CD8-positive, alpha-beta memory T cell (primary cell): ENCODE data around the gene LRFN3. TPM values are rescaled to one million over a fixed set of nuclear protein-coding genes. Genes with fewer than 3 reads are reported as not detected.
"Not testable (repeated sequence)": the region's sequence is repeated elsewhere in the genome, so short reads cannot be mapped to it uniquely, and the experiment has no call there.

ENCODE experiments used
- CTCF ChIA-PET: fragments of 350-600 bp; sonication (Branson Sonifier 250); formaldehyde crosslinking; loops from one replicate; lab custom pipeline; 2021; ENCODE audit warnings: antibody characterized with exemption; lab: Charles Lee
- POLR2A ChIA-PET: fragments of 350-600 bp; sonication (Branson Sonifier 250); formaldehyde crosslinking; loops from one replicate; lab custom pipeline; 2021; ENCODE audit warnings: antibody characterized with exemption; lab: Charles Lee
- DNase-seq, 5 donors: peaks; one replicate each; pipeline versions ENCODE4 v3.0.0 to v3.0.0-alpha.2; 2020 to 2022; ENCODE audit warnings: mixed read lengths in 1 of 5
- H3K27ac ChIP-seq: one replicate; pipeline ENCODE4 v1.7.0; 2013; ENCODE audit warnings: low read depth, mild to moderate bottlenecking, low read length, moderate library complexity
- H3K27me3 ChIP-seq: 2 replicates; pipeline ENCODE4 v1.7.0; 2013; ENCODE audit warnings: low read length, mild to moderate bottlenecking; ENCODE audit not compliant: insufficient read depth, poor library complexity, severe bottlenecking
- H3K36me3 ChIP-seq: 2 replicates; pipeline ENCODE4 v1.7.0; 2013; ENCODE audit warnings: mild to moderate bottlenecking, low read length, moderate library complexity; ENCODE audit not compliant: insufficient read depth
- H3K4me1 ChIP-seq: 2 replicates; pipeline ENCODE4 v1.7.0; 2013; ENCODE audit warnings: mild to moderate bottlenecking, low read length, moderate library complexity; ENCODE audit not compliant: insufficient read depth
- H3K4me3 ChIP-seq: 2 replicates; pipeline ENCODE4 v1.7.0; 2013; ENCODE audit warnings: mild to moderate bottlenecking, low read length
- H3K9me3 ChIP-seq: 2 replicates; pipeline ENCODE4 v1.7.0; 2013; ENCODE audit warnings: mild to moderate bottlenecking, low read length
- H3K27ac Mint-ChIP-seq, 8 donors: one replicate each; pipeline ENCODE4 v1.8.0; 2020 to 2021; ENCODE audit warnings: mixed read lengths in 8 of 8, mild to moderate bottlenecking in 6 of 8, inconsistent platforms in 3 of 8, moderate library complexity in 3 of 8
- H3K27me3 Mint-ChIP-seq, 2 donors: one replicate each; pipeline ENCODE4 v1.8.0; 2020 to 2021; ENCODE audit warnings: mixed read lengths in 2 of 2, mild to moderate bottlenecking in 1 of 2, moderate library complexity in 1 of 2
- H3K36me3 Mint-ChIP-seq, 3 donors: one replicate each; pipeline ENCODE4 v1.8.0; 2020 to 2021; ENCODE audit warnings: mixed read lengths in 3 of 3, inconsistent platforms in 1 of 3, mild to moderate bottlenecking in 1 of 3
- H3K4me1 Mint-ChIP-seq, 3 donors: one replicate each; pipeline ENCODE4 v1.8.0; 2020 to 2021; ENCODE audit warnings: mixed read lengths in 3 of 3, inconsistent platforms in 1 of 3, mild to moderate bottlenecking in 1 of 3
- H3K4me3 Mint-ChIP-seq, 7 donors: one replicate each; pipeline ENCODE4 v1.8.0; 2020 to 2021; ENCODE audit warnings: mixed read lengths in 7 of 7, mild to moderate bottlenecking in 6 of 7, moderate library complexity in 4 of 7, inconsistent platforms in 2 of 7
- H3K9me3 Mint-ChIP-seq, 5 donors: one replicate each; pipeline ENCODE4 v1.8.0; 2020 to 2022; ENCODE audit warnings: mixed read lengths in 5 of 5, mild to moderate bottlenecking in 3 of 5, moderate library complexity in 2 of 5, inconsistent platforms in 1 of 5
- polyA plus RNA-seq: library from polyadenylated mRNA; unstranded; fragments of 300-500 nt; fragmentation: Illumina TruSeq; gene quantifications from one replicate; pipeline ENCODE4 v1.2.3, GENCODE V29; 2021
- total RNA-seq, 2 experiments: library from RNA; stranded (reverse); gene quantifications; one replicate each; pipeline ENCODE4 v1.2.3, GENCODE V29; 2021

The LRFN3 gene
- total and polyA plus RNA-seq, 3 experiments from 2014 or later: 3.0 to 12.5 (median 12.4) TPM

GRCh38 chr19:35955881-35956634, 19.9 kb downstream of the LRFN3 start:
- ChIA-PET POLR2A (interaction anchor here (0.6 kb wide), 2 partner anchors 44 to 53 kb away, joined by 3 read pairs; partner anchors contain the start of gene SYNE4), CTCF (interaction anchor here (1.4 kb wide), 1 partner anchor 263 kb away, joined by 3 read pairs; no protein-coding TSS in a partner anchor)
- peaks cover 70% of the 10 kb centered on the region for H3K4me1 ChIP-seq
- DNase-seq: no peak
- H3K27me3 Mint-ChIP-seq: peaks cover 0 to 2% of the 10 kb centered on the region in 2 donors
- peak overlapping the region; percentile 29 to 83 (median 63) for H3K27ac Mint-ChIP-seq
- no peaks in the 10 kb centered on the region for H3K36me3 Mint-ChIP-seq
- H3K4me3 ChIP-seq: no peak overlapping the region
- no peaks in the 10 kb centered on the region for H3K36me3 ChIP-seq
- peaks cover 48 to 77% (median 58%) of the 10 kb centered on the region in 3 donors for H3K4me1 Mint-ChIP-seq
- no peak overlapping the region for H3K27ac ChIP-seq
- H3K9me3 Mint-ChIP-seq: no peaks in the 10 kb centered on the region
- H3K4me3 Mint-ChIP-seq: peak overlapping the region in 4 of 7 donors; percentile 12 to 47 (median 28)
- H3K27me3 ChIP-seq: no peaks in the 10 kb centered on the region
- H3K9me3 ChIP-seq: no peaks in the 10 kb centered on the region

- peaks cover 64% of the 10 kb centered on the region for H3K4me1 ChIP-seq
- Mint-ChIP-seq H3K4me3 (peak overlapping the region in 2 of 7 donors; percentile 23 to 32), H3K27ac (peak overlapping the region in 7 of 8 donors; percentile 31 to 88 (median 86)), H3K4me1 (peaks cover 41 to 71% (median 50%) of the 10 kb centered on the region in 3 donors)
- H3K9me3 Mint-ChIP-seq, H3K36me3 ChIP-seq, DNase-seq, H3K4me3 ChIP-seq, H3K36me3 Mint-ChIP-seq, H3K27me3 ChIP-seq, H3K9me3 ChIP-seq, H3K27ac ChIP-seq, H3K27me3 Mint-ChIP-seq: not testable (repeated sequence)
- POLR2A ChIA-PET: interaction anchor here (1.5 kb wide), 1 partner anchor 26 kb away, joined by 3 read pairs; no protein-coding TSS in a partner anchor
- CTCF ChIA-PET: interaction anchor here (1.4 to 1.9 kb wide), 3 partner anchors 11 to 265 kb away, joined by 3 to 11 read pairs (median 5); no protein-coding TSS in a partner anchor
Observed at GRCh38 chr19:35957411-35957810, 21.2 kb downstream of the LRFN3 start.

DNA sequence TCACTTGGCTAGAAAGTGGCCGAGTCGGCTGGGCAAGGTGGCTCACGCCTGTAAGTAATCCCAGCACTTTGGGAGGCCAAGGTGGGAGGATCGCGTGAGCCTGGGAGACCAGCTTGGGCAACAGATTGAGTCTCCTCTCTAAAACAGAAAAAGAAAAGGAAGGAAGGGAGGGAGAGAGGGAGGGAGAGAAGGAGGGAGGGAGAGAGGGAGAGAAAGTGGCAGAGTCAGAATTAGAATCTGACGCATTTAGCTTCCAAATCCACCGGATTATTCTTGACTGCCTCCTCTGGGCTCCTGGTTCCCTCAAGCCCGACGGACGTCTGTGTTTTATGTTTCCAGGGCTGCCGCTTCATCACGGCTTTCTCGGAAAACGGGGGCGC, 22.5 kb downstream of the LRFN3 start:
- H3K27ac Mint-ChIP-seq: peak overlapping the region in 4 of 8 donors; percentile 33 to 81 (median 54)
- no peaks in the 10 kb centered on the region for H3K9me3 Mint-ChIP-seq
- CTCF ChIA-PET: interaction anchor here (0.7 to 1.9 kb wide), 23 partner anchors 9 to 170 kb away, joined by 3 to 13 read pairs (median 4); partner anchors contain the start of genes ALKBH6, POLR2I, SDHAF1 and SYNE4
- Histone ChIP-seq H3K36me3 (no peaks in the 10 kb centered on the region), H3K9me3 (no peaks in the 10 kb centered on the region), H3K4me3 (peak overlapping the region; percentile 36), H3K27ac (no peak overlapping the region), H3K27me3 (no peaks in the 10 kb centered on the region), H3K4me1 (peaks cover 51% of the 10 kb centered on the region)
- peak overlapping the region in 6 of 7 donors; percentile 70 to 81 (median 76) for H3K4me3 Mint-ChIP-seq
- H3K4me1 Mint-ChIP-seq: peaks cover 33 to 59% (median 42%) of the 10 kb centered on the region in 3 donors
- no peaks in the 10 kb centered on the region for H3K36me3 Mint-ChIP-seq
- H3K27me3 Mint-ChIP-seq: peaks cover 0 to 4% of the 10 kb centered on the region in 2 donors
- DNase-seq: no peak
- POLR2A ChIA-PET: interaction anchor here (0.6 to 1.5 kb wide), 3 partner anchors 28 to 201 kb away, joined by 3 to 4 read pairs (median 4); partner anchors contain the start of gene ALKBH6

DNA sequence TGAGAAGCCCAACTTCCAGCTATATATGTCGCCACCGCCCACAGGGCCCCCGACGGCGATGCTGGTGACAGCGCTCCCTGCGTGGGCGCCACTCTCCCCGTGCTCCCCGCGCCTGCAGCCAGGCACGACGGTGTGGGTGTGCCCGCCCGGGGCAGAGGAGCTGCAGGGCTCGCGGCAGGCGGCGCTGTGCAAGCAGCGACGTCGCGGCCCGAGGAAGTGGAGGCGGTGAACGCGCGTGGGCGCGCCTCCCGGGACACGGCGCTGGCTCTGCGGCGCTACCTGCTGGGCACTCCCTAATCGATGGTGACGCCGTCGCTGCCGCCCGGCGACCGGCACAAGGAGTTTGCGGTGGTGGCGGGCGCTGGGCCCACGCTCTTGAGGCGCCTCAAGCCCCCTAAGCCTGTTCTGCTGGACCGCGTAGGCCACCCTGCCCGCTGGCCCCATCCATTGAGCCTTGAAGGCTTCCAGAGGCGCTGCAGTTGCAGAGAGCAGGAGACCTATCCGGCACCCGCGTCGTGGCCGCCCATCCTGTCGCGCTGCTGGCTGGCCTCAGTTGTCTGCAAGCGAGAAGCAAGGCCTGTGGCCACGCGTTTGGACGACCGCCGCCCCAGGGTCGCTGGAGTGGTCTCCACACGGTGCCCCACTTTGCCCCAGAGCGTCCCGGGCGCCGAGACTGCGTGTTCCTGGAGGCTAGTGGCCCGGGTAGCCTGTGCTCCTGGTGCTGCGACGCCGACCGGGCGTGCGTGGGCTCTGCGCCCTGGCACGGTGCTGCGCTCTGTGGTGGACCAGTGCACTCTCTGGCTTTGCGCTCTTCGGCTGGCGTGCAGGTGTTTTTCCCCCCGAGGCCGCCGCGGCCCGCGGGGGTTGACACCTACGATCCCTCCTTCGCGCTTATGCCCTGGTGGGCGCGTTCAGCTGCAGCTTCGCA, 23.1 kb downstream of the LRFN3 start:
- DNase-seq: peak; percentile 74 to 88 (median 78)
- H3K4me1 ChIP-seq: peaks cover 45% of the 10 kb centered on the region
- Mint-ChIP-seq H3K4me3 (peak overlapping the region; percentile 70 to 89 (median 79)), H3K36me3 (no peaks in the 10 kb centered on the region), H3K27me3 (peaks cover 0 to 4% of the 10 kb centered on the region in 2 donors), H3K4me1 (peaks cover 27 to 53% (median 36%) of the 10 kb centered on the region in 3 donors), H3K27ac (peak overlapping the region in 2 of 8 donors; percentile 46 to 48), H3K9me3 (no peaks in the 10 kb centered on the region)
- no peaks in the 10 kb centered on the region for H3K9me3 ChIP-seq
- H3K27me3 ChIP-seq: no peaks in the 10 kb centered on the region
- ChIA-PET CTCF (interaction anchor here (0.7 to 1.9 kb wide), 24 partner anchors 9 to 169 kb away, joined by 3 to 13 read pairs (median 4); partner anchors contain the start of genes ALKBH6, POLR2I, SDHAF1 and SYNE4), POLR2A (interaction anchor here (0.5 to 1.5 kb wide), 4 partner anchors 28 to 1024 kb away, joined by 3 to 6 read pairs (median 4); partner anchors contain the start of gene ALKBH6)
- no peaks in the 10 kb centered on the region for H3K36me3 ChIP-seq
- no peak overlapping the region for H3K27ac ChIP-seq
- peak overlapping the region; percentile 36 for H3K4me3 ChIP-seq

DNA sequence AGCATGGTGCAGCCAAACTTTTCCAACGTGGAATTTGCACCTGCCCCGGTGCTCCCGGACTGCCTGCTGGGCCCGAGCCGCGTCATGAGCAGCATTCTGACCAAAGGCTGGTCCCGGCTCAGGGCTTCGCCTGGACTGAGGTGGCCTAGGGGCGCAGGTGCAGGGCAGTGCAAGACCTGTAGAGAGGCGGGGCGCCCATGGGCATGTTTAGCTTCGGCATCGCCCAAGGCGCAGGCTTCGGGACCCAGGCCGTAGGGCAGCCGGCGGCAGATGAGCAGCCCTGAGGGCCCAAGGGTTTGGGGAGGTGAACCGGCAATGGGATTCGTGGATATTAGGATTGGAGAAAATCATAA, 23.8 kb downstream of the LRFN3 start:
- peaks cover 0 to 4% of the 10 kb centered on the region in 2 donors for H3K27me3 Mint-ChIP-seq

DNA sequence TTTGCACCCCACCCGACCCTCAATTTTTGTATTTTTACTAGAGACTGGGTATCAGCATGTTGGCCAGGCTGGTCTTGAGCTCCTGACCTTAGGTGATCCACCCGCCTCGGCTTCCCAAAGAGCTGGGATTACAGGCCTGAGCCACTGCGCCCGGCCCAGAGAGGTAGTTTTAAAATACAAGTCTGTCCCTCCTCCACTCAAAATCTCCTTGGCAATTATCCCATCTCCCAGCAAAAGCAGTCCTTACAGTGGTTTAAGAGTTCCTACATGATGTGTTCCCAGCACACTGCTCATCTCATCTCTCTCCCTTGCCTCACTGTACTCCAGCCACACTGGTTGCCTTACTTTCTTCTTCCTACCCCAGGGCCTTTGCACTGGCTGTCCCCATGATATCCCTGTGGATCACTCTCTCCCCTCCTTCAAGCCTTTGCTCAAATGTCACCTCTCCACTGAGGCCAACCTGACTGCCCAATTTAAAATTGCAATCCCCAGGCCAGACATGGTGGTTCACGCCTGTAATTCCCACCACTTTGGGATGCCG, 24.3 kb downstream of the LRFN3 start:
- H3K27ac Mint-ChIP-seq: peak overlapping the region in 2 of 8 donors; percentile 75 to 86

More for the DNA sequence above, 23.8 kb downstream of the LRFN3 start:
- Histone ChIP-seq H3K27ac (no peak overlapping the region), H3K4me1 (peaks cover 38% of the 10 kb centered on the region), H3K36me3 (no peaks in the 10 kb centered on the region), H3K9me3 (no peaks in the 10 kb centered on the region), H3K27me3 (no peaks in the 10 kb centered on the region), H3K4me3 (peak overlapping the region; percentile 36)
- DNase-seq: no peak
- Mint-ChIP-seq H3K36me3 (no peaks in the 10 kb centered on the region), H3K27ac (peak overlapping the region in 1 of 8 donors; percentile 48), H3K4me1 (peaks cover 26 to 51% (median 33%) of the 10 kb centered on the region in 3 donors), H3K4me3 (peak overlapping the region in 6 of 7 donors; percentile 70 to 79 (median 72)), H3K9me3 (no peaks in the 10 kb centered on the region)
- ChIA-PET CTCF (interaction anchor here (0.8 kb wide), 1 partner anchor 36 kb away, joined by 3 read pairs; no protein-coding TSS in a partner anchor), POLR2A (no interaction called here)

DNA sequence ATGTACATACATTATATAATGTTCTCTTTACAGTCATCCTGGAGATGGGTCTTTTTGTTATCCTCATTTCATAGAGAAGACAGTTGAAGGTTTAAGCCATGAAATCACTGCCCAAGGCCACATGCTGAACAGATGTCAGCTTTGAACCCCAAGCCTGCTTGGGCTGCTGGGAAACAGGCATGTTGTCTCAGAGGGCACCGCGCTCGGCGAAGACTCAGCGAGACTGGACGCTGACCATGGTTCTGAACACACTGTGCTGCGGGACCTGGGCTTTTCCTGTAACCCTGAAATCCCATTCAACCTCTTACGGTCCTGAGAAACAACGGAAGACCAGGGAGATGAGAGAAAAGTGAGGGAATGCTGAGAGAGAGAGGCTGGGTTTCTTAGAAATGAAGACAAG, 27.3 kb downstream of the LRFN3 start:
- Histone ChIP-seq H3K4me1 (peaks cover 15% of the 10 kb centered on the region), H3K27ac (no peak overlapping the region), H3K4me3 (no peak overlapping the region), H3K9me3 (no peaks in the 10 kb centered on the region), H3K27me3 (no peaks in the 10 kb centered on the region), H3K36me3 (no peaks in the 10 kb centered on the region)
- Mint-ChIP-seq H3K4me3 (no peak overlapping the region), H3K4me1 (peaks cover 20 to 33% (median 21%) of the 10 kb centered on the region in 3 donors), H3K27ac (no peak overlapping the region), H3K36me3 (no peaks in the 10 kb centered on the region), H3K9me3 (no peaks in the 10 kb centered on the region), H3K27me3 (peaks cover 4% of the 10 kb centered on the region in 2 donors)
- ChIA-PET CTCF (no interaction called here), POLR2A (no interaction called here)
- DNase-seq: no peak

More for the DNA sequence above, 24.3 kb downstream of the LRFN3 start:
- DNase-seq: no peak
- Mint-ChIP-seq H3K9me3 (no peaks in the 10 kb centered on the region), H3K4me3 (peak overlapping the region in 6 of 7 donors; percentile 51 to 79 (median 64)), H3K27me3 (peaks cover under 1 to 2% of the 10 kb centered on the region in 2 donors), H3K36me3 (no peaks in the 10 kb centered on the region), H3K4me1 (peaks cover 22 to 47% (median 29%) of the 10 kb centered on the region in 3 donors)
- no peaks in the 10 kb centered on the region for H3K36me3 ChIP-seq
- no peak overlapping the region for H3K27ac ChIP-seq
- peaks cover 33% of the 10 kb centered on the region for H3K4me1 ChIP-seq
- ChIA-PET POLR2A (no interaction called here), CTCF (interaction anchor here (0.8 to 1.5 kb wide), 2 partner anchors 36 to 78 kb away, joined by 3 read pairs; no protein-coding TSS in a partner anchor)
- H3K27me3 ChIP-seq: no peaks in the 10 kb centered on the region
- no peaks in the 10 kb centered on the region for H3K9me3 ChIP-seq
- H3K4me3 ChIP-seq: no peak overlapping the region
